MM.1S (cell line): ENCODE measurements around the gene OPRM1.

Source experiments
- CTCF ChIP-seq: fragments of 300-600 bp; sonication (generic); IDR thresholded peaks from 2 replicates; pipeline ENCODE4 v1.5.1; 2016; ENCODE audit warnings: antibody characterized with exemption, low read length, mixed read lengths
- EZH2phosphoT487 ChIP-seq: fragments of 300-600 bp; sonication (generic); IDR thresholded peaks from 2 replicates; pipeline ENCODE4 v1.6.1; 2018; ENCODE audit warnings: antibody characterized with exemption, low read length

- no peak for TF ChIP-seq CTCF
- no peak for TF ChIP-seq EZH2phosphoT487
Measured at GRCh38 chr6:154292066-154292465, 253.0 kb downstream of the OPRM1 start.
